GM12873 (cell line): Measurements from ENCODE around the gene ODR4.

ENCODE experiments used
- CTCF ChIP-seq: IDR thresholded peaks from 2 replicates; pipeline ENCODE4 v1.5.1; 2012; ENCODE audit warnings: low read depth, mild to moderate bottlenecking, moderate library complexity, low read length, control low read depth; ENCODE audit not compliant: insufficient read depth; ENCODE audit errors: missing control alignments

The ODR4 gene

DNA sequence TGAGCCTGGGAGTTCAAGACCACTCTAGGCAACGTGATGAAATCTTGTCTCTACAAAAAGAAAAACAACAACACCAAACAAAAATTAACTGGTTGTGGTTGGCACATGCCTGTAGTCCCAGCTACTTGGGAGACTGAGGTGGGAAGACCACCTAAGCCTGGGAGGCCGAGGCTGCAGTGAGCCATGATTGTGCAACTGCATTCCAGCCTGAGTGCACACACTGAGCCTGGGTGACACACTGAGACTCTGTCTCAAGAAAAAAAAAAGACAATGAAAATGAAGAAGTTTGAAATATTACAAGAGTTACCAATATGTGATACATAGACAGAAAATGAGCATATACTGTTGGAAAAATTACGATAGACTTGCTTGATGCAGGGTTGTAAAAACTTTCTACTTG is 53.4 kb downstream of the ODR4 start:
- TF ChIP-seq CTCF, result no peak

GRCh38 chr1:186435336-186435735 is 59.7 kb downstream of the ODR4 start:
- no peak for TF ChIP-seq CTCF

- TF ChIP-seq CTCF, result no peak
These were observed 62.9 kb downstream of the ODR4 start for GRCh38 chr1:186438567-186438966.

DNA sequence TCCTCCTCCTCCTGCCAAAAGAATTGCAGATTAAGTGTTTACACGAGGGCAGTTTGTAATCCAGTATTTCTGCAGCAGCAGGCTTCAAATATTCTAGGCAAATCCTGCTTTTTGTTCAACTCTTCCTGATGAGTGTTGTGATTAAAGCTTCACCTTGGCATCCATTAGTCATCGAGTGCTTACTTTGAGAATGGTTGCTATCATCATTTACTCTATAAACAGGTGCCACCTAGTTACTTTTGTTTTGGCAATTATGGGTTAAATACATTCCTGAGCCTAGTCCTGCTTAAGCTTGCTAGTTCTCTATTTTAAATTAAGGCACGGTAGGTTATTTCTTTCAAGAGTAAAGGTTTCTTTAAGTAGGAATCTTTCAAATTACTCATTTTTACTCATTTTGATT is 64.9 kb downstream of the ODR4 start:
- TF ChIP-seq CTCF, result no peak

GRCh38 chr1:186442651-186443375 is 67.2 kb downstream of the ODR4 start:
- no peak for TF ChIP-seq CTCF

DNA sequence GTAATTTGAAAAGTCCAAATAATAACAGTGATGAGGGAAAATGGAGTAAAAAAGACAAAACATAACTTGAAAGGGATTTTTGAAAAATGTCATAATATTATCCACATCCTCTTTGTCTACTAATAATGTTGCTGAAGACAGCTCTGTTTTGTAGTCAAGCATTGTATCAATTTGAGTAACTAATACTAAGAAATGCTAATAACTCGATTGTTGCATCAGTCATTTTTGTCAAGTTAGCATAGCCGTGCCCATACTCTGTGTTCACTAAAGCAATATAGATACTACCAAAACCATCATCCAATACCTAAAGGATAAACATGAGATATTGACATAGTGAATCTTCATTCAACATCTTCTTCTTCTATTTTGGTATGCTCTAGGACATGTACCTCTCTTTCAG is 68.0 kb downstream of the ODR4 start:
- TF ChIP-seq CTCF, result no peak

DNA sequence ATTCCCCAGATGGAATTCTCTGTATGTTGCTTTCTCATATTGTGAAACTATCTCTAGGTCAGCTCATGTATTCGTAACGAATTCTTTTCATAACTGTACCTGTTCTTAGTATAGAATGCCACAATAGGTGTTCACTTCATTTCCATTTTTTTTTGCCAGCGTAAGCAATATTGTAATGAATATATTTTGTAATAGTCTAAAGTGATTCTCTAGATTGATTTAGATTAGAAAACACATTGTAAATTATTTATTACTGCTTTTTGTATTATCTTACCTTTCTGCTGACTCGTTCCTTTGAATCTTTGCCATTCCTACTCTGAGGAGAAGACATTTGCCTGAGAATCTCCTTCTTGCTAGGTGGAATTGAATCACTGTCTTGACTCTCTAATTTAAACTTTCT is 70.5 kb downstream of the ODR4 start:
- TF ChIP-seq CTCF, result no peak

DNA sequence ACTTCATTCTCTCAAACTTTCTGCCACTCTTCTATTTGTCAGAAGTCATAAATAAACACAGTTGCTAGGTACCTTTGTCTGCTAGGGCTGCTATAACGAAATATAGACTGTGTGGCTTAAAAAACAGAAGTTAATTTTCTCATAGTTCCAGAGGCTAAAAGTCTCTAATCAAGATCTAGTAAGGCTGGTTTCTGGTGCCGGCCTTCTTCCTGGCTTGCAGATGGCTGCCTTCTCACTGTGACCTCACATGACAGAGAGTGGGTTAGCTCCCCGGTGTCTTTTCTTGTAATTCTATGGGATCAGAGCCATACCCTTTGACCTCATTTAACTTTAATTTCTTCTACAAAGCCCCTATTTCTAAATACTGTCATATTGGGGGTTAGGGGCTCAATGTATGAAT is 79.3 kb downstream of the ODR4 start:
- no peak for TF ChIP-seq CTCF
